Measurements from ENCODE around the gene LCN9. TPM values are rescaled to one million over a fixed set of nuclear protein-coding genes. Genes with fewer than 3 reads are reported as not detected.

The LCN9 gene
- total RNA-seq, 1 experiment from 2014 or later, result not detected

DNA sequence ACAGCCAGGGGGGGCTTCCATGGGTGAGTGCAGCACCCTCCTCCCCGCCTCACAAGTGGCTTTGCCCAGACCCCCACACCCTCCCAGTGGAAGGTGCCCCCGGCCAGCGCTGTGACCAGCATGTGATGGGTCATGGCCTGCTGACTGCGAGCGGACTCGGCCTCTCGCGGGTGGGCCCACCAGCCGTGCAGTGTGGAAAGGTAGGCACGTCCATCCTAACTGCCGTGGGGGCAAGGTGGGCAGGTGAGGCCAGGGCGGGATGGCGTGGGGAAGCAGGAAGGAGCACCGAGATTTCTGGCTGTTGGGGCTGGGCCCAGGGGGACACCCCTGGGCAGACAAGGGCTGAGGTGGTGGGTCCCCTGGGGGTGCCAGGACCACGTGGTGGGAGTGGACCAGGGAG, 24.1 kb downstream of the LCN9 start:
- no peaks in the 10 kb centered on the region for H3K79me2 ChIP-seq (ENCODE audit: low read length)
- no peaks in the 10 kb centered on the region for H3K36me3 ChIP-seq (ENCODE audit: low read depth, low read length)
- no peak overlapping the region for H3K4me3 ChIP-seq (ENCODE audit: low read length)
- H3K9me3 ChIP-seq (ENCODE audit: low read length), result no peaks in the 10 kb centered on the region
- no peaks in the 10 kb centered on the region for H3K27me3 ChIP-seq (ENCODE audit: low read length)
- H3K4me2 ChIP-seq (ENCODE audit: low read length), result no peak overlapping the region
- no peak overlapping the region for H3K27ac ChIP-seq (ENCODE audit: low read length)
- no peak for ATAC-seq
- no peaks in the 10 kb centered on the region for H3F3A ChIP-seq (ENCODE audit: low read length, unreplicated experiment)
- POLR2A ChIA-PET (ENCODE audit: unreplicated experiment), result no interaction called here
- intact Hi-C loops (cut with micrococcal nuclease), result no loop called here
- no peaks in the 10 kb centered on the region for H4K20me1 ChIP-seq (ENCODE audit: low read length)
- no peak overlapping the region for H2AFZ ChIP-seq (ENCODE audit: low read length)
- no peak overlapping the region for H3K9ac ChIP-seq (ENCODE audit: low read length)
- no TSS peak for BruUV-seq (replicated peaks)
- no peak for DNase-seq
- no peaks in the 10 kb centered on the region for H3K4me1 ChIP-seq (ENCODE audit: insufficient read depth, low read length)
- H3K9me2 ChIP-seq (replicated peaks; ENCODE audit: low read length), result no peaks in the 10 kb centered on the region
- TF ChIP-seq EZH2phosphoT487 (IDR thresholded peaks at IDR 0.05; ENCODE audit: borderline replicate concordance, low read length), result no peak
- CTCF ChIA-PET, result no interaction called here

GRCh38 chr9:135689011-135689410, 25.9 kb downstream of the LCN9 start:
- intact Hi-C loops (cut with micrococcal nuclease), result no loop called here
- no peaks in the 10 kb centered on the region for H3K36me3 ChIP-seq (ENCODE audit: low read depth, low read length)
- H3K4me1 ChIP-seq (ENCODE audit: insufficient read depth, low read length), result no peaks in the 10 kb centered on the region
- no peaks in the 10 kb centered on the region for H3K9me3 ChIP-seq (ENCODE audit: low read length)
- no peak overlapping the region for H3K4me2 ChIP-seq (ENCODE audit: low read length)
- H3K9ac ChIP-seq (ENCODE audit: low read length), result no peak overlapping the region
- no peaks in the 10 kb centered on the region for H3K79me2 ChIP-seq (ENCODE audit: low read length)
- no peaks in the 10 kb centered on the region for H4K20me1 ChIP-seq (ENCODE audit: low read length)
- no peak for TF ChIP-seq EZH2phosphoT487 (IDR thresholded peaks at IDR 0.05; ENCODE audit: borderline replicate concordance, low read length)
- no peak for TF ChIP-seq EZH2 (IDR thresholded peaks at IDR 0.05; ENCODE audit: low read length, unreplicated experiment)
- TF ChIP-seq CTCF (conservative IDR thresholded peaks at IDR 0.05; ENCODE audit: low read depth, low read length), result no peak
- ChIA-PET CTCF (no interaction called here), POLR2A (ENCODE audit: unreplicated experiment) (no interaction called here)
- no TSS peak for BruUV-seq (replicated peaks)
- no peaks in the 10 kb centered on the region for H3K9me2 ChIP-seq (replicated peaks; ENCODE audit: low read length)
- no peaks in the 10 kb centered on the region for H3F3A ChIP-seq (ENCODE audit: low read length, unreplicated experiment)
- H3K27ac ChIP-seq (ENCODE audit: low read length), result no peak overlapping the region
- no peak overlapping the region for H3K4me3 ChIP-seq (ENCODE audit: low read length)
- no peak overlapping the region for H2AFZ ChIP-seq (ENCODE audit: low read length)
- no peak for DNase-seq
- ATAC-seq, result no peak
- no peaks in the 10 kb centered on the region for H3K27me3 ChIP-seq (ENCODE audit: low read length)

GRCh38 chr9:135690836-135691570, 27.9 kb downstream of the LCN9 start:
- Histone ChIP-seq H3K27ac (ENCODE audit: low read length) (no peak overlapping the region), H3K9ac (ENCODE audit: low read length) (no peak overlapping the region), H3F3A (ENCODE audit: low read length, unreplicated experiment) (no peaks in the 10 kb centered on the region), H3K9me2 (replicated peaks; ENCODE audit: low read length) (no peaks in the 10 kb centered on the region), H3K4me3 (ENCODE audit: low read length) (no peak overlapping the region), H3K4me2 (ENCODE audit: low read length) (no peak overlapping the region), H3K36me3 (ENCODE audit: low read depth, low read length) (no peaks in the 10 kb centered on the region), H3K27me3 (ENCODE audit: low read length) (no peaks in the 10 kb centered on the region), H4K20me1 (ENCODE audit: low read length) (no peaks in the 10 kb centered on the region), H2AFZ (ENCODE audit: low read length) (no peak overlapping the region), H3K9me3 (ENCODE audit: low read length) (no peaks in the 10 kb centered on the region), H3K79me2 (ENCODE audit: low read length) (no peaks in the 10 kb centered on the region), H3K4me1 (ENCODE audit: insufficient read depth, low read length) (no peaks in the 10 kb centered on the region)
- intact Hi-C loops (cut with micrococcal nuclease), result no loop called here
- ATAC-seq, result no peak
- ChIA-PET POLR2A (ENCODE audit: unreplicated experiment) (no interaction called here), CTCF (no interaction called here)
- TF ChIP-seq CTCF (conservative IDR thresholded peaks at IDR 0.05; ENCODE audit: low read depth, low read length), result no peak
- no peak for TF ChIP-seq EZH2phosphoT487 (IDR thresholded peaks at IDR 0.05; ENCODE audit: borderline replicate concordance, low read length)
- TF ChIP-seq EZH2 (IDR thresholded peaks at IDR 0.05; ENCODE audit: low read length, unreplicated experiment), result no peak
- no peak for DNase-seq
- BruUV-seq (replicated peaks), result no TSS peak
